Upper lobe of left lung (tissue), 4 donors: ENCODE results near the gene PARVG.

ENCODE experiments used
- POLR2AphosphoS5 ChIP-seq, 2 donors: sonication (generic); formaldehyde crosslinking; IDR thresholded peaks; one replicate each; pipeline ENCODE4 v1.5.1; 2017; ENCODE audit warnings: antibody characterized with exemption in 2 of 2
- TF ChIP-seq, protein P1 (sequence below), 6 experiments: fragments of 450-650 bp in 4 of 6; fragments of 200-600 bp in 2 of 6; sonication (generic) in 2 of 6; IDR thresholded peaks; one replicate each; pipeline ENCODE4 v1.5.1; 2016 to 2019; ENCODE audit warnings: antibody characterized with exemption in 6 of 6

DNA sequence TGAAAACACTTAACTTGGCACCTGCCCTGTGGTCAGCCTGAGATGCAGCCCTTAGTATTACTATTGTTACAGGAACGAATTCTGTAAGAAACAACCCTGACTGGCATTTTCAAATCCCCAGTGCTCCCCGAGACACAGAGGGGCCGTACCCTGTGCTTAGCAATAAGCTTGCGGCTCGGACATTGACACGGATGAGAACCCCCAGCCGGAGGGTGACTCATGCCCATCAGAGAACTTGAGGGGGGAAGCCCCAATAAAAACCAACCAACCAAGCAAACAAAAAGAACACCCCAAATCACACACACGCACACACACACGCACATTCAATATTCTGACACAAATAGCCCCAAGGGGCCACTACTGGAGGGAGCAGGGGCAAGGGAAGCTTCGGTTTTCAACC lies 68.2 kb downstream of the PARVG start:
- TF ChIP-seq POLR2AphosphoS5 (IDR thresholded peaks at IDR 0.05): no peak
- TF ChIP-seq, protein P1, sequence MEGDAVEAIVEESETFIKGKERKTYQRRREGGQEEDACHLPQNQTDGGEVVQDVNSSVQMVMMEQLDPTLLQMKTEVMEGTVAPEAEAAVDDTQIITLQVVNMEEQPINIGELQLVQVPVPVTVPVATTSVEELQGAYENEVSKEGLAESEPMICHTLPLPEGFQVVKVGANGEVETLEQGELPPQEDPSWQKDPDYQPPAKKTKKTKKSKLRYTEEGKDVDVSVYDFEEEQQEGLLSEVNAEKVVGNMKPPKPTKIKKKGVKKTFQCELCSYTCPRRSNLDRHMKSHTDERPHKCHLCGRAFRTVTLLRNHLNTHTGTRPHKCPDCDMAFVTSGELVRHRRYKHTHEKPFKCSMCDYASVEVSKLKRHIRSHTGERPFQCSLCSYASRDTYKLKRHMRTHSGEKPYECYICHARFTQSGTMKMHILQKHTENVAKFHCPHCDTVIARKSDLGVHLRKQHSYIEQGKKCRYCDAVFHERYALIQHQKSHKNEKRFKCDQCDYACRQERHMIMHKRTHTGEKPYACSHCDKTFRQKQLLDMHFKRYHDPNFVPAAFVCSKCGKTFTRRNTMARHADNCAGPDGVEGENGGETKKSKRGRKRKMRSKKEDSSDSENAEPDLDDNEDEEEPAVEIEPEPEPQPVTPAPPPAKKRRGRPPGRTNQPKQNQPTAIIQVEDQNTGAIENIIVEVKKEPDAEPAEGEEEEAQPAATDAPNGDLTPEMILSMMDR (IDR thresholded peaks at IDR 0.05): no peak
